ENCODE data around the gene GPR141. TPM values are rescaled to one million over a fixed set of nuclear protein-coding genes. Genes with fewer than 3 reads are reported as not detected.

GPR141 gene
- total and polyA plus RNA-seq, 2 experiments from 2014 or later, result 0.51 TPM; not detected in 1

DNA sequence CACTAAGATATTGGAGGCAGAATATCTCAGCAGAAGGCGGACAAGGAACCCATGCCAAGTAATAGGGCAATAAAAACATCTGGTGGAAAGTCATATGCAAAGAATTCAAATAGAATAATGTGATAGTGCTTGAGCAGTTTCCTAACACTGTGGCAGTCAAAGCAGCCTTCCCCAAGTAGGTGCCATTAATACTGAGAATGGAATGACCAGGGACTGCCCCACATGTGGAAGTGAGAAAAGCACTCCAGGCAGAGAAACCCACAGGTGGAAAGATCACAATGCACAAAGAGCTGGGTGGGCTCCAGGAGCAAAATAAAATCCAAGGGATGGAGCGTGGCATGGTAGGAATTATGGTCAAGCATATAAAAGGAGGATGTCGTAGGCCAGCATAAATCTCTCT, 100.4 kb downstream of the GPR141 start:
- Histone ChIP-seq H3K4me3 (no peak overlapping the region), H3K36me3 (no peaks in the 10 kb centered on the region), H3K4me1 (ENCODE audit: low read depth) (peaks cover 11% of the 10 kb centered on the region), H3K27ac (no peak overlapping the region), H3K27me3 (no peaks in the 10 kb centered on the region), H3K9me3 (ENCODE audit: low read depth) (no peaks in the 10 kb centered on the region)
- TF ChIP-seq, protein P1, sequence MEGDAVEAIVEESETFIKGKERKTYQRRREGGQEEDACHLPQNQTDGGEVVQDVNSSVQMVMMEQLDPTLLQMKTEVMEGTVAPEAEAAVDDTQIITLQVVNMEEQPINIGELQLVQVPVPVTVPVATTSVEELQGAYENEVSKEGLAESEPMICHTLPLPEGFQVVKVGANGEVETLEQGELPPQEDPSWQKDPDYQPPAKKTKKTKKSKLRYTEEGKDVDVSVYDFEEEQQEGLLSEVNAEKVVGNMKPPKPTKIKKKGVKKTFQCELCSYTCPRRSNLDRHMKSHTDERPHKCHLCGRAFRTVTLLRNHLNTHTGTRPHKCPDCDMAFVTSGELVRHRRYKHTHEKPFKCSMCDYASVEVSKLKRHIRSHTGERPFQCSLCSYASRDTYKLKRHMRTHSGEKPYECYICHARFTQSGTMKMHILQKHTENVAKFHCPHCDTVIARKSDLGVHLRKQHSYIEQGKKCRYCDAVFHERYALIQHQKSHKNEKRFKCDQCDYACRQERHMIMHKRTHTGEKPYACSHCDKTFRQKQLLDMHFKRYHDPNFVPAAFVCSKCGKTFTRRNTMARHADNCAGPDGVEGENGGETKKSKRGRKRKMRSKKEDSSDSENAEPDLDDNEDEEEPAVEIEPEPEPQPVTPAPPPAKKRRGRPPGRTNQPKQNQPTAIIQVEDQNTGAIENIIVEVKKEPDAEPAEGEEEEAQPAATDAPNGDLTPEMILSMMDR (IDR thresholded peaks at IDR 0.05; ENCODE audit: low read depth, low read length), result no peak
- DNase-seq (ENCODE audit: low read depth in 1 of 2, low spot score in 1 of 2), result no peak

DNA sequence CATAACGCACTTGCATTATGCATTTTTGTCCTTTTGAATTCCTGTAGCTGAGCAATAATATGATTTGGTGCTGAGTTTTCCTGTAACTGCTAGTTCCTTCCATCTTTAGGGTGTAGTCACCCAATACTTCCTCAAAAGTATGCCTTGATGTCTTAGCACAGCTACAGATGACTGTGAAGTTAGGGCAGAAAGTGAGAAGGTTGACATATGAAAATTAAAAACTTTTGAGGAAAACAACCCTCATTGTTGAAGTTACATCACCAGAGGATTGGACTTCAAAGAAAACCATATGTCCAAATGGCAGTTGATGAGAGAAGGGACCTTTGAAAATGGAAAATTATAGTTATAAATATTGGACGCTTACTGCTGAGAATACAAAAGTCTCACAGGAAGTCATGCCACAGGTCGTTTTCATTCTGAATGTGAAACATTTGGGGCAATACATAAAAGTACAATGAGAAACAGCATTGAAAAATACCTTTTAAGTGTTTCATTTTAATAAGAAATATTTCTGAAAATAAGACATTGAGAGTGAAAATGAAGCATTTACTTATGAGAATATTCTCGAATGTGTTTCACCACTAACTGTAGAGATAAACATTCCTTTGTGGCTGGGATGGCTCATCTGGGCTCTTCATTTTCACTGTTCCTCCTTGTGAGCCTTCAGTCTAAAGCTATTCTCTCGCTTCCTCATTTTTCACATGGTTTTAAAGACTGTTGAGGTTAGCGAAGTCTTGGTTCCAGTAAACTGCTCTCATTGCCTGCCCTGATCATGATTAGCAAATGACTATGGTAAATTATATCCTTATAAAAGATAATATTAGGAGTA, 103.4 kb downstream of the GPR141 start:
- H3K27me3 ChIP-seq, result no peaks in the 10 kb centered on the region
- no peak for DNase-seq (ENCODE audit: low read depth in 1 of 2, low spot score in 1 of 2)
- TF ChIP-seq, protein P1 (IDR thresholded peaks at IDR 0.05; ENCODE audit: low read depth, low read length), result no peak

More for the DNA sequence above, 103.4 kb downstream of the GPR141 start:
- Histone ChIP-seq H3K9me3 (ENCODE audit: low read depth) (no peaks in the 10 kb centered on the region), H3K4me1 (ENCODE audit: low read depth) (peaks cover 10% of the 10 kb centered on the region), H3K4me3 (no peak overlapping the region), H3K27ac (no peak overlapping the region), H3K36me3 (no peaks in the 10 kb centered on the region)

Other genes with a start within 250 kb of the GPR141 start
- gene ELMO1, start 234.9 kb upstream of the GPR141 start, total RNA-seq, result 5.1 and 9.6 TPM in 2 replicates
- 10.8 and 16.3 TPM in 2 replicates for gene ELMO1, start 234.9 kb upstream of the GPR141 start, polyA plus RNA-seq
- gene NME8, start 164.8 kb downstream of the GPR141 start, total RNA-seq, result 0.06 and 0.07 TPM in 2 replicates
- 1.5 TPM in 1 of 2 replicates, not detected in the other for gene NME8, start 164.8 kb downstream of the GPR141 start, polyA plus RNA-seq
- gene SFRP4, start 233.1 kb downstream of the GPR141 start, total RNA-seq, result 4.6 and 4.7 TPM in 2 replicates
- 7.5 and 8.6 TPM in 2 replicates for gene SFRP4, start 233.1 kb downstream of the GPR141 start, polyA plus RNA-seq
- gene EPDR1, start 236.9 kb downstream of the GPR141 start, total RNA-seq, result 51.9 and 78.6 TPM in 2 replicates
- 42.7 and 44.2 TPM in 2 replicates for gene EPDR1, start 236.9 kb downstream of the GPR141 start, polyA plus RNA-seq

Data from cardiac muscle cell (in vitro differentiated cells and primary cell).